ENCODE measurements around the gene TDP1. TPM values are rescaled to one million over a fixed set of nuclear protein-coding genes. Genes with fewer than 3 reads are reported as not detected.

TDP1 gene
- total and polyA plus RNA-seq, 2 of the 13 experiments (the other 11 are each of a cell fraction or from before 2014, with no cell fraction given), result 16.4 to 31.2 TPM

GRCh38 chr14:90087433-90087832, 131.7 kb downstream of the TDP1 start:
- Histone ChIP-seq H4K20me1 (ENCODE audit: insufficient read depth, low read length) (no peaks in the 10 kb centered on the region), H3K4me3 (replicated peaks in 1 of 3; ENCODE audit: insufficient read depth in 1 of 3, low read depth in 2 of 3, low read length in 3 of 3) (no peak overlapping the region), H3K4me1 (ENCODE audit: insufficient read depth, low read length) (peaks cover 12% of the 10 kb centered on the region; the same call in 1 of the 2 replicates), H3K27ac (ENCODE audit: extremely low read length, insufficient read depth, low read length) (no peak overlapping the region), H3K79me2 (ENCODE audit: insufficient read depth, low read length) (no peaks in the 10 kb centered on the region), H3K36me3 (replicated peaks in 1 of 2; ENCODE audit: control insufficient read depth in 1 of 2, insufficient read depth in 2 of 2, low read length in 2 of 2) (no peaks in the 10 kb centered on the region), H3K9me3 (ENCODE audit: low read length) (no peaks in the 10 kb centered on the region), H3K9ac (ENCODE audit: insufficient read depth, low read depth, low read length) (no peak overlapping the region), H3K27me3 (ENCODE audit: control insufficient read depth in 1 of 2, insufficient read depth in 2 of 2, low read length in 2 of 2) (no peaks in the 10 kb centered on the region; a peak in 2 of 5 replicates), H2AFZ (ENCODE audit: low read length) (no peak overlapping the region), H3K4me2 (ENCODE audit: low read depth, low read length) (0 out of 2 replicates have a peak overlapping the region, but pooled peaks have one; percentile 2)
- ChIA-PET CTCF (ENCODE audit: low intra/inter-chr PET ratio, low total read pairs) (no interaction called here), POLR2A (no interaction called here)
- 2% methylated on average over 6 of the region's 6 CpGs for WGBS (ENCODE audit: low lambda C conversion rate)
- intact Hi-C loops (cut with micrococcal nuclease; ENCODE audit: unreplicated experiment), result no loop called here
- FAIRE-seq (peak; percentile 30), ATAC-seq (peak; percentile 85), DNase-seq (ENCODE audit: low spot score) (peak; percentile 74)
- in situ Hi-C loops (cut with HindIII; ENCODE audit: extremely low pct_ligation_motif_present, low pct_unique_long_range_greater_than_20kb), result no loop called here
- no TSS peak for BruUV-seq (replicated peaks)
- TF ChIP-seq MYNN (CRISPR knock-in tag; IDR thresholded peaks at IDR 0.05; ENCODE audit: low read depth), result no peak
- TF ChIP-seq TRIM22 (IDR thresholded peaks at IDR 0.05), result no peak
- no peak for TF ChIP-seq ZNF235 (CRISPR knock-in tag; IDR thresholded peaks at IDR 0.05; ENCODE audit: borderline replicate concordance)
- TF ChIP-seq GPBP1L1 (CRISPR knock-in tag; IDR thresholded peaks at IDR 0.05), result no peak
- no peak for TF ChIP-seq ZNF576 (CRISPR knock-in tag; IDR thresholded peaks at IDR 0.05)
- TF ChIP-seq ZNF646 (CRISPR knock-in tag; IDR thresholded peaks at IDR 0.05), result no peak
- no peak for TF ChIP-seq ATAD3A (CRISPR knock-in tag; IDR thresholded peaks at IDR 0.05)
- TF ChIP-seq ZNF513 (CRISPR knock-in tag; conservative IDR thresholded peaks at IDR 0.05), result no peak
- no peak for TF ChIP-seq FOXP1 (IDR thresholded peaks at IDR 0.05)
- TF ChIP-seq FOXP1 (CRISPR knock-in tag; IDR thresholded peaks at IDR 0.05), result 0 out of 2 replicates have a peak, but pooled peaks have one; percentile 10
- no peak for TF ChIP-seq ZNF431 (CRISPR knock-in tag; IDR thresholded peaks at IDR 0.05; ENCODE audit: borderline replicate concordance, low read depth)
- TF ChIP-seq SOX13 (IDR thresholded peaks at IDR 0.05), result no peak
- peak in 1 of 2 experiments; percentile 31; a peak in 1 of 4 replicates for TF ChIP-seq SOX13 (CRISPR knock-in tag; conservative IDR thresholded peaks at IDR 0.05 in 1 of 2, IDR thresholded peaks at IDR 0.05 in 1 of 2)
- no peak for TF ChIP-seq ZNF607 (CRISPR knock-in tag; IDR thresholded peaks at IDR 0.05; ENCODE audit: borderline replicate concordance)

Data from HepG2 (cell line).